Gastroesophageal sphincter (tissue), 3 donors: ENCODE results near the gene WDR38.

Experiments
- EP300 ChIP-seq: sonication (generic); formaldehyde crosslinking; IDR thresholded peaks from one replicate; pipeline ENCODE4 v1.6.1; 2017; ENCODE audit warnings: antibody characterized with exemption, mild to moderate bottlenecking
- POLR2AphosphoS5 ChIP-seq: sonication (generic); formaldehyde crosslinking; IDR thresholded peaks from one replicate; pipeline ENCODE4 v1.6.1; 2017; ENCODE audit warnings: antibody characterized with exemption
- TF ChIP-seq, protein P1 (sequence below), 4 experiments: fragments of 200-600 bp in 2 of 4; fragments of 450-650 bp in 2 of 4; sonication (generic) in 1 of 4; IDR thresholded peaks; one replicate each; pipeline ENCODE4 v1.5.1; 2017 to 2019; ENCODE audit warnings: antibody characterized with exemption in 4 of 4, mild to moderate bottlenecking in 2 of 4, moderate library complexity in 2 of 4

DNA sequence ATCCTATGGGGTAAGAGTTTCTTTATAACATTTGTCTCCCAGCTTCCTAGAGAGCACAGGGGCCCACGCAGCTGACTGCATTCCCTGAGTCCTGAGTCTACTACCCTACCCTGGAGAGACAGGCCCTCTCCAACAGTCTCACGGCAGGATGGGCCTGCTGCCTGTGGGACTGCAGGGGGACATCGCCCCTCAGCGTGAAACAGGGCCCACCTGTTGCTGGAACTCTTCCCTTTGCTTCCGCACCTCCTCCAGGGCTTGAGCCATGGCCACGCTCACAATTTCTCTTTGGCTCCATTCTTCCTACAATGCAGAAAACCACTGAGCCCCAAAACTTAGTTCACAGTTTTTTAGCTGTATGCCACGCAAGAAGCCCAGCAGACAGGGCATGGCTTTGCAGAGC lies 36.9 kb downstream of the WDR38 start:
- TF ChIP-seq, protein P1, sequence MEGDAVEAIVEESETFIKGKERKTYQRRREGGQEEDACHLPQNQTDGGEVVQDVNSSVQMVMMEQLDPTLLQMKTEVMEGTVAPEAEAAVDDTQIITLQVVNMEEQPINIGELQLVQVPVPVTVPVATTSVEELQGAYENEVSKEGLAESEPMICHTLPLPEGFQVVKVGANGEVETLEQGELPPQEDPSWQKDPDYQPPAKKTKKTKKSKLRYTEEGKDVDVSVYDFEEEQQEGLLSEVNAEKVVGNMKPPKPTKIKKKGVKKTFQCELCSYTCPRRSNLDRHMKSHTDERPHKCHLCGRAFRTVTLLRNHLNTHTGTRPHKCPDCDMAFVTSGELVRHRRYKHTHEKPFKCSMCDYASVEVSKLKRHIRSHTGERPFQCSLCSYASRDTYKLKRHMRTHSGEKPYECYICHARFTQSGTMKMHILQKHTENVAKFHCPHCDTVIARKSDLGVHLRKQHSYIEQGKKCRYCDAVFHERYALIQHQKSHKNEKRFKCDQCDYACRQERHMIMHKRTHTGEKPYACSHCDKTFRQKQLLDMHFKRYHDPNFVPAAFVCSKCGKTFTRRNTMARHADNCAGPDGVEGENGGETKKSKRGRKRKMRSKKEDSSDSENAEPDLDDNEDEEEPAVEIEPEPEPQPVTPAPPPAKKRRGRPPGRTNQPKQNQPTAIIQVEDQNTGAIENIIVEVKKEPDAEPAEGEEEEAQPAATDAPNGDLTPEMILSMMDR (IDR thresholded peaks at IDR 0.05), result no peak
- TF ChIP-seq EP300 (no peak), POLR2AphosphoS5 (no peak)
